NOMO-1 (cell line): ENCODE results near the gene L3HYPDH.

Experiments
- DNase-seq, 2 experiments: peaks; one replicate each; lab custom pipeline; 2025; ENCODE audit not compliant: unreplicated experiment in 2 of 2; lab: John Stamatoyannopoulos, UW

Gene L3HYPDH

GRCh38 chr14:59428581-59429012 lies 55.6 kb downstream of the L3HYPDH start:
- no peak for DNase-seq

GRCh38 chr14:59427653-59428580 lies 56.3 kb downstream of the L3HYPDH start:
- DNase-seq = no peak

- DNase-seq = peak; percentile 22 to 25
Observed at GRCh38 chr14:59425322-59425935, 58.8 kb downstream of the L3HYPDH start.

- DNase-seq = no peak
Observed at GRCh38 chr14:59424341-59425071, 59.7 kb downstream of the L3HYPDH start.
